ENCODE measurements around the gene PREX1.

PREX1 gene

DNA sequence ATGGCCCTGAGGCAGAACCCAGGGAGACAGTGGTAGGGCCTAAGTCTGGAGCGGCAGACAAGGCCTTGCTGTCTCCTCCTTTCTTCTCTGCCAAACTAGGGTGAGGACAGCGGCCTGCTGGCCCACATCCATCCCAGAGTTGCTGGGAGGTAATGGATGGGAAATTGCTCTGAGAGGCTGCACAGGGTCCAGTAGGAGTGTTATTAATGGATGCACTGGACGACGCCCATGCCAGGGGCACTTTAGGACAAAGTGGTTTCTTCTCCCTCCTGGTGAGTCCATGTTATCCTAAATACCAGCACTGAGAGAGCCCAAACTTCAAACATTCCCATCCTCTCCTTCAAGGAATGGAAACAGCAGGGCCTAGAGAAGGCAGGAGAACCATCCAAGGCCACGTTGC, 28.3 kb upstream of the PREX1 start:
- Mint-ChIP-seq H3K36me3 (ENCODE audit: low read depth) (no peaks in the 10 kb centered on the region), H3K4me1 (peaks cover 4% of the 10 kb centered on the region), H3K4me3 (no peak overlapping the region), H3K27ac (no peak overlapping the region), H3K9me3 (no peaks in the 10 kb centered on the region), H3K27me3 (ENCODE audit: low read depth) (peaks cover 10% of the 10 kb centered on the region)
- TF ChIP-seq, protein P1, sequence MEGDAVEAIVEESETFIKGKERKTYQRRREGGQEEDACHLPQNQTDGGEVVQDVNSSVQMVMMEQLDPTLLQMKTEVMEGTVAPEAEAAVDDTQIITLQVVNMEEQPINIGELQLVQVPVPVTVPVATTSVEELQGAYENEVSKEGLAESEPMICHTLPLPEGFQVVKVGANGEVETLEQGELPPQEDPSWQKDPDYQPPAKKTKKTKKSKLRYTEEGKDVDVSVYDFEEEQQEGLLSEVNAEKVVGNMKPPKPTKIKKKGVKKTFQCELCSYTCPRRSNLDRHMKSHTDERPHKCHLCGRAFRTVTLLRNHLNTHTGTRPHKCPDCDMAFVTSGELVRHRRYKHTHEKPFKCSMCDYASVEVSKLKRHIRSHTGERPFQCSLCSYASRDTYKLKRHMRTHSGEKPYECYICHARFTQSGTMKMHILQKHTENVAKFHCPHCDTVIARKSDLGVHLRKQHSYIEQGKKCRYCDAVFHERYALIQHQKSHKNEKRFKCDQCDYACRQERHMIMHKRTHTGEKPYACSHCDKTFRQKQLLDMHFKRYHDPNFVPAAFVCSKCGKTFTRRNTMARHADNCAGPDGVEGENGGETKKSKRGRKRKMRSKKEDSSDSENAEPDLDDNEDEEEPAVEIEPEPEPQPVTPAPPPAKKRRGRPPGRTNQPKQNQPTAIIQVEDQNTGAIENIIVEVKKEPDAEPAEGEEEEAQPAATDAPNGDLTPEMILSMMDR (IDR thresholded peaks at IDR 0.05; ENCODE audit: unreplicated experiment in 3 of 3) = no peak

DNA sequence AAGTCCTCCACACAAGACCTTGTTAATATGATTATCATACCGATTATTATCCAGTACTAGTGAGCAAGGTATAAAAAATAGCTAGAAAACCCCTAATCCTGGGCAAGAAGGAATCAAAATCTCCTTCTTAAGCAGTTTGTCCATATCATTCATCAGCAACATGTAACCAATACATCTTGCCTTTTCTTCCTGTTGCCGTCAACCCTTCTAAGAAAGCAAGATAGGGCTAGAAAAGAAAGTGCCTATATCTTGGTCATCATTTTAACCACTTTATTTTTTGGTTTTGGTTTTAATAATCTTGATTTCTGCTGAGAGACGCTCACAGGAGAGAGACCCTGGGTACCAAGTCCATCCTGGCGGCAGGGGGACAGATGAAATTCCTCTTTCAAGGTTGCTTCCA, 27.2 kb upstream of the PREX1 start:
- TF ChIP-seq, protein P1 (IDR thresholded peaks at IDR 0.05; ENCODE audit: unreplicated experiment in 3 of 3) = no peak
- no peak overlapping the region for H3K27ac Mint-ChIP-seq
- H3K9me3 Mint-ChIP-seq = no peaks in the 10 kb centered on the region
- H3K4me3 Mint-ChIP-seq = no peak overlapping the region
- peaks cover 4% of the 10 kb centered on the region for H3K4me1 Mint-ChIP-seq
- H3K27me3 Mint-ChIP-seq (ENCODE audit: low read depth) = peaks cover 13% of the 10 kb centered on the region
- no peaks in the 10 kb centered on the region for H3K36me3 Mint-ChIP-seq (ENCODE audit: low read depth)

DNA sequence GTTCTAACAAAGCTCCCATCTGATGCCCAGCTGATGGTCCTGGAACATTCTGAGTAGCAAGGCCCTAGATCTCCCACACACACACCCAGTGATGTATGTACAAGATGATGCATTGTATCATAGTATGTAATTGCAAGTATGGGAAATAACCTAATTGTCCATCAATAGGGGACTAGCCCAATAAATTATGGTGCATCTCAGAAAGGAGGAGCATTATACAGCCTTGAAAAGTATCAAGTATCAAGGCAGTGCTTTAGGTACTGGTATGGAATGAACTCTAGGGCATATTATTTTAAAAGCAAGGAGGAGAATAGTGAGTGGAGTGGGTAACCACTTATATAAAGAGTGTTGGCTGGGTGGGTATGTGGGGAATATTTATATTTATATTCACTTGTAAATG, 24.8 kb upstream of the PREX1 start:
- H3K9me3 Mint-ChIP-seq = no peaks in the 10 kb centered on the region
- peaks cover 17% of the 10 kb centered on the region for H3K27me3 Mint-ChIP-seq (ENCODE audit: low read depth)
- TF ChIP-seq, protein P1 (IDR thresholded peaks at IDR 0.05; ENCODE audit: unreplicated experiment in 3 of 3) = no peak
- H3K36me3 Mint-ChIP-seq (ENCODE audit: low read depth) = no peaks in the 10 kb centered on the region
- peaks cover 4% of the 10 kb centered on the region for H3K4me1 Mint-ChIP-seq
- H3K4me3 Mint-ChIP-seq = no peak overlapping the region
- no peak overlapping the region for H3K27ac Mint-ChIP-seq

DNA sequence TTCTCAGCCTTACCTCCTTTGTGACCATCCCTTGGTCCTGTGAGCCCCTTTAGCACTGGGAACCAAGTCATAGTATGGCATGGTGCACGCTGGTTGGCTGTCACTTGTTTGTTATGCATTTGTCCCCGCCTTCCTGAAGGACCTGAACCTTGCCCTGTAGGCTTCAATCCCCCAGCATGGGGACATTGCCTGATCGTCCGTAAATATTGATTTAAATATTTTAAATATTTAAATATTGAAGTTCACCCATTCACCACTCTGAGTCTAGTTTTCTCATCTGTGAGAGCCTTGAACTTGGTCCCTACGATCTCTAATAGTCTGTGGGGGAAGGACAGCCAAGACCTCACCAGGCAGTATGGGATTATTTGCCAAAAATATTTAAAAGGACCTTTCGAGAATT, 23.8 kb upstream of the PREX1 start:
- H3K27ac Mint-ChIP-seq = no peak overlapping the region

DNA sequence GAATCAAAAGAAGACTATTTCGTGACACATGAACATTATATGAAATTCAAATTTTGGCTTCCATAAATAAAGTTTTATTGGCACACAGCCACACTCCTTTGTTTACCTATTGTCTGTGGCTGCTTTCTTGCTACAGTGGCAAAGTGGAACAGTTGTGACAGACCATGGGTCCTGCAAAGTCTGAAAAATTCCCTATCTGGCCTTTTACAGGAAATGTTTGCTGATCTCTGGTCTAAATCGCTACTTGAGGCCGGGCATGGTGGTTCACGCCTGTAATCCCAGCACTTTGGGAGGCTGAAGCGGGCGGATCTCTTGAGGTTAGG, 23.1 kb upstream of the PREX1 start:
- TF ChIP-seq, protein P1 (IDR thresholded peaks at IDR 0.05; ENCODE audit: unreplicated experiment in 3 of 3) = no peak
- peaks cover 4% of the 10 kb centered on the region for H3K4me1 Mint-ChIP-seq
- H3K36me3 Mint-ChIP-seq (ENCODE audit: low read depth) = no peaks in the 10 kb centered on the region
- H3K27ac Mint-ChIP-seq = no peak overlapping the region
- peaks cover 17% of the 10 kb centered on the region for H3K27me3 Mint-ChIP-seq (ENCODE audit: low read depth)
- H3K4me3 Mint-ChIP-seq = no peak overlapping the region
- H3K9me3 Mint-ChIP-seq = no peaks in the 10 kb centered on the region

More for the DNA sequence above, 23.8 kb upstream of the PREX1 start:
- Mint-ChIP-seq H3K4me3 (no peak overlapping the region), H3K4me1 (peaks cover 4% of the 10 kb centered on the region), H3K9me3 (no peaks in the 10 kb centered on the region), H3K27me3 (ENCODE audit: low read depth) (peaks cover 17% of the 10 kb centered on the region), H3K36me3 (ENCODE audit: low read depth) (no peaks in the 10 kb centered on the region)
- TF ChIP-seq, protein P1 (IDR thresholded peaks at IDR 0.05; ENCODE audit: unreplicated experiment in 3 of 3) = no peak

DNA sequence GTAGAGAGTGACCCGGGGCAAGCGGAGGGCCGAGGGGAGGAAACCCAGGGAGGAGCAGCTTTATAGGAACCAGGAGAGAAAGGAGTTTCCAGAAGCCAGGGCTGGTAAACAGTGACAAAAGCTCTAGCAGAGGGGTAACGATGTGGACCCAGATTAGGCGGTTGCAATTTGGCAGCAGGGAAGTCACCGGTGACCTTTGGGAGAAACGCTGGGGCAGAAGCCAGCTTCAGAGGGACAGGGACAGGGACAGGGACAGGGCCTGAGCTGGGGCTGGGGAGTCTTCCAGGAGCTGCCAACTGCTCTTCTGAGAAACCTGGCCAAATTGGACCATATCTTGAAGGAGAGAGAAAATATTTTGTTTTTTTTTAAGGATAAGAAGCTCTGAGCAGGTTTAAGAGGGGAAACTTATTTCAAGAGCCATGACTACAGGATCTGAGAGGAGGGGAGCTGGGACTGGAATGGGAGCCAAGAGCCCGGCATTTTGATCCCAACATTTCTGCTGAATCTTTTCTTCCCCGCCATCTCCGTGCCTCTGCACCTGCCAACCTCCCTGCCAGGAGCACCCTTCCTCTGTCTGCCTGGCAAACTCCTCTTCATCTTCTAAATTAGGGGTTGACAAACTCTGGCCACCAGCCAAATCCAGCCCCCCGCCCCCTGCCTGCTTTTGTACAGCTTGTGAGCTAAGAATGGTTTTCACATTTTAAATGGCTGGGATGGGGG, 22.6 kb upstream of the PREX1 start:
- Mint-ChIP-seq H3K27me3 (ENCODE audit: low read depth) (peaks cover 17% of the 10 kb centered on the region), H3K4me3 (no peak overlapping the region), H3K27ac (no peak overlapping the region), H3K36me3 (ENCODE audit: low read depth) (no peaks in the 10 kb centered on the region), H3K4me1 (peaks cover 4% of the 10 kb centered on the region), H3K9me3 (no peaks in the 10 kb centered on the region)
- TF ChIP-seq, protein P1 (IDR thresholded peaks at IDR 0.05; ENCODE audit: unreplicated experiment in 3 of 3) = no peak
